Activated gamma-delta T cell treated with anti-CD3 and anti-CD28 coated beads, Interleukin-2, amount 50 U/mL, for 16 hours (primary cell): ENCODE data around the gene UCP3.

Source experiments
- DNase-seq: peaks from one replicate; pipeline ENCODE4 v3.0.0-alpha.2; 2020; ENCODE audit warnings: low read depth

UCP3 gene

DNA sequence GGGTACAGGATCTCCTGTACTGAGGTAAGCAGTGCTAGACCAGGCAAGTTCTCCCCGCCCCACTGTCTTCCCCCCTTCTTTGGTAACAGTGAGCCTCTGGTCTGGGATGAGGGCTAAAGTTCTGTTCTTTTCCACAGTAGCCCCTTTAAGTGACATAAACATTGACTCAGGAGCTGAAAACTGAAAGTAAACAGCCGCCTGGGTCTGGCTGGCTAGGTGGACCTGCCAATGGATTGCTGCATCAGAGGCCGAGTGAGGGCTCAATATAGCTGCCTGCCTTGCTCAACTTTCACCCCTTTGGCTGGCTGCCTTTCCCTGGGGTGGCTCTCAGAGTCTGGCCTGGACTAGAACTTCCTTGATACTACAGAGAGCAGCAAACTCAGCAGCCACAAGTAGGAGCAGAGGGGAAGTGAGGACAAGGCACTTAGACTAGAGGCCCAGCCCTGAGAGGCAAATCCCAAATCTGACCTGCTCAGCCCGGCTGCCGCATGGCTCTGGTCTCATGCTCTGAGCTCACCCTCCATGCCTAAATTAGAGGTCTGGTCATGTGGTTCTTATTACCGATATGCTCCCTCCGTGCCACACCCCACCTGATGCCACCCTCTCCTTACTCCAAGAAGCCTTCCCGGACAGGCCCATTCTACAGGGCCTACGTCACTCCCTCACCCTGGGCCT lies 9.6 kb upstream of the UCP3 start:
- DNase-seq = no peak

DNA sequence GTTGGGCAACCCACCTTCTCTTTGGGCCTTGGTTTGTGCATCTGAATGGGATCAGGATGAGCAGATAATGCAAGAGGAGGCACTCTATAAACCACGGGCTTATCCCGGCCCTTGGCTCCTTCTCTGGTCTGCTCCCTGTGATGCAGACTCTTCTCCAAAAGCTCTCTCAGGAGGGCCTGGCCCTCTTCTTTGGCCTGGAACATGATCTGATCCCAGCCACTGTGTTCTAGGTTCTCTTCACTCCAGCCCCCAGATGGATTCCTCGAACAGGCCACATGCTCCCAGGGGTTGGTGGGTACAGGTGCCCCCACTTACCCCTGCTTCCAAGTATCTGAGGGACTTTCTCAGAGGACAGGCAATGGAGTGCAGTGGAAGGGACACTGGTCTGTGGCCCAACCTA lies 8.7 kb upstream of the UCP3 start:
- DNase-seq = no peak

DNA sequence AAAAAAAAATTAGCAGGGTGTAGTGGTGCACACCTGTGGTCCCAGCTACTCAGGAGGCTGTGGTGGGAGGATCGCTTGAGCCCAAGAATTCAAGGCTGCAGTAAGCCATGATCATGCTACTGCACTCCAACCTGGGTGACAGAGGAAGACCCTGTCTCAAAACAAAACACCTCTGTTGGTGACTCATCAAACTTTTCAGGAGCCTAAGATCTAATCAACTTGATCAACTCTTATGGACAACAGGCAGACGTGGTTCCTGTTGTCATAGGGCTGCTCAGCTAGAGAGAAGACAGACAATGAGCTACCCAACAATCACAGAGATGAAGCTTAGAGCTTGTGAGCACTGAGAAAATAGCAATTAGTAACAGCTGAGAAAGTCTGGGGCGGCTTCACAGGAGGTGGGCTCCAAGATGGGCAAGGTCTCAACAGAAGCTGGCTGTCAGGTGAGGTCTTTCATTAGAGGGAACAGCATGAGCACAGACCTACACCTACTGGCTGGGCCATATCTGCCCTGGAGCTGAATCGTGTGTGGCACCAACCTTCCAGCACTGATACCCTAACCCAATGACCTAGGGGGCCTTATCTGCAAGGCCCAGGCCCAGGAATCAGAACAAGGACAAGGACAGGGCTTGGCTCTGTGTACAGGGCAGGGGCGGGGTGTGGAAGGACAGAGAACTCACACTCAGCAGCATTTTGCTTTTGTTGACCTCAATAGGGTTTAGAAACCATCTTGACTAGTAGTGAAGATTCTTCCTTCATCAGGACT lies 7.2 kb upstream of the UCP3 start:
- no peak for DNase-seq

DNA sequence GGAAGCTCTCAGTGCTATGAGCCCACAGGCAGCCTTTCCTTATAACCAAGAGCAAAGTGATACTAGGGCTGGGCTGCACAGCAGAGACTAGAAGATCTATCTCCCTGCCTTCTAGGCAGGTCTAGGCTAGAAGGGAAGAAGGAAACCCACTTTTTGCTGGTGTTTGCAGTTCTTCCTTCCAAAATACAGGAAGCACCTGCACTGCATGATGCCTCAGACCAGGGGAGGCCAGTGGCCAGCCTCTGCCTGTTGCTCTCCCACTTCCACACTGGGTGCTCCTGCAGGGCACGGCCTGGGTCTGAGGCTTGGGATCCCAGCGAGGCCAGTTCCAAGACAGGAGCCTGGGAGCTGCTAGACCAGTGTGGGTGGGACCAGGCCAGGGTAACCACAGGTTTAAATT lies 6.0 kb upstream of the UCP3 start:
- no peak for DNase-seq

DNA sequence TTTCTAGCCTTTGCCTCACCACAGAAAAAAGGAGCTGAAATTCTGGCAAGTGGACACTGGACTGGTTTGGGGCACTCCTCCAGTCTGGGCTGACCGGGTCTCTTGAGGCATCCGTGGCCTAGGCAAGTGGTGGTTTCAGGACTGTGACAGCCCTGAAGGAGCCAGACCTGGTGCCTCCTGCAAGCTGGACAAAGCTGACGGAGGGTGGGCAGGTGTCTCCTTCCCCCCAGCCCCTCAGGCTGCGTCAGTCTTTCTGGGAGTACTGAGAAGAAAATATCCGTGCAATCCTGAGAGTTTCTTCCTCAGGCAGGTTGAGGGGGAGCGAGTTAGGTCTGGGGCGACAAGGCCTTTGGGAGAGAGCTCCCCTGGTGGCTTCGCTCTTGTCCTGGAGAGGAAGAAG lies 4.3 kb upstream of the UCP3 start:
- no peak for DNase-seq

DNA sequence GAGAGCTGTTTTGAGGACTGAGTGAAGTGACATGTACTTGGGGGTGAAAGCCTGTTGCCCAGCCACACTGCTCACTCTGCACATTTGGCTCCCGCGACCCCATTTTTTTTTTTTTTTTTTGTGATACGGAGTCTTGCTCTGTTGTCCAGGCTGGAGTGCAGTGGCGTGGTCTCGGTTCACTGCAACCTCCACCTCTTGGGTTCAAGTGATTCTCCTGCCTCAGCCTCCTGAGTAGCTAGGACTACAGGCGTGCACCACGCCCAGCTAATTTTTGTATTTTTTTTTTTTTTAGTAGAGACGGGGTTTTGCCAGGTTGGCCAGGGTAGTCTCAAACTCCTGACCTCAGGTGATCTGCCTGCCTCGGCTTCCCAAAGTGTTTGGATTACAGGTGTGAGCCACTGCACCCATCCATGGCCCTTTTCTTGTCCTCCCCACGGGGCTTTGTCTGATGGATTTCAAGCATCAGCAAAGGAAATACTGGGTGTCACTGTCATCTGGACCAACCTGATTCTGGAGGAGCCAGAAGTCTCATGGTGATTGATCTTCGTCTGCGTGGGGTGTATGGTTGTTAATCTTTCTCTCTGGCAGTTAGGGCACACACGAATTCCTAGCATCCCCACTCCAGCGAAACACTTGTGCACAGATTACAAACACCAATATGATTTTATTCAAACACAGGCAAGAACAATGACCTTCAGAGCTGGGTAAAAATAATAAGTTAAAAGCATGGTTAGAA lies 3.4 kb upstream of the UCP3 start:
- DNase-seq = no peak

DNA sequence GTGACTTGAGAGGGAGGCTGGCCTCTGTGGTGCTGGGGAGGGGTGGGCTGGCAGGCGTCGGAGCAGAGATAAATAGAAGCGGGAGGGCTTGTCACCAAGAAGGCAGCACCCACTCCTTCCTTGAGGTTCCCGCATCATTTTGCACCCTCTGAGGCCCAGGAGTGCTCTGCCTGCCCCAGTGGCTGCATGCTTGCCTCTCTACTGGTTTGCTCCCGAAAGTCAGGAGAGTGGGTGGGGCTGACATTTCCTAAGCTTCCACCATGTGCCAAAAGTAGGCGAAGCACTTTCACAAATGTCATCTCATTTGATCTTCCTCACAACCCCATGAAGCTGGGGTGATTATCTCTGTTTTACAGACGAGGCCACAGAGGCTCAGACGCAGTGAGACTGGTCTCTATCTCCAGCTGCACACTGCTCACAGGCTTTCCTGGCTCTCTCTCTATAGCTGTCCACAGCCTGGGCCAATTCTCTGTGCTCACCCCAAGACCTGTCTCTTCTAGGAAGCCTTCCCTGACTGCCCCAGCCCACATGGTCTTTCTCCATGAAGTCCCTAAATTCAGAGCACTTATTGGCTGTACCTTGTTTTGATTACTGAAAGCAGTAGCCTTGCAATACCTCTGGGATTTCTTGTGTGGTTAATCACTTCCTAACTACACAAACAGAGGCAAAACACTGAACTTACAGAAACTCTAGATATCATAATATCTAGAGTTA lies 2.6 kb upstream of the UCP3 start:
- DNase-seq = no peak

DNA sequence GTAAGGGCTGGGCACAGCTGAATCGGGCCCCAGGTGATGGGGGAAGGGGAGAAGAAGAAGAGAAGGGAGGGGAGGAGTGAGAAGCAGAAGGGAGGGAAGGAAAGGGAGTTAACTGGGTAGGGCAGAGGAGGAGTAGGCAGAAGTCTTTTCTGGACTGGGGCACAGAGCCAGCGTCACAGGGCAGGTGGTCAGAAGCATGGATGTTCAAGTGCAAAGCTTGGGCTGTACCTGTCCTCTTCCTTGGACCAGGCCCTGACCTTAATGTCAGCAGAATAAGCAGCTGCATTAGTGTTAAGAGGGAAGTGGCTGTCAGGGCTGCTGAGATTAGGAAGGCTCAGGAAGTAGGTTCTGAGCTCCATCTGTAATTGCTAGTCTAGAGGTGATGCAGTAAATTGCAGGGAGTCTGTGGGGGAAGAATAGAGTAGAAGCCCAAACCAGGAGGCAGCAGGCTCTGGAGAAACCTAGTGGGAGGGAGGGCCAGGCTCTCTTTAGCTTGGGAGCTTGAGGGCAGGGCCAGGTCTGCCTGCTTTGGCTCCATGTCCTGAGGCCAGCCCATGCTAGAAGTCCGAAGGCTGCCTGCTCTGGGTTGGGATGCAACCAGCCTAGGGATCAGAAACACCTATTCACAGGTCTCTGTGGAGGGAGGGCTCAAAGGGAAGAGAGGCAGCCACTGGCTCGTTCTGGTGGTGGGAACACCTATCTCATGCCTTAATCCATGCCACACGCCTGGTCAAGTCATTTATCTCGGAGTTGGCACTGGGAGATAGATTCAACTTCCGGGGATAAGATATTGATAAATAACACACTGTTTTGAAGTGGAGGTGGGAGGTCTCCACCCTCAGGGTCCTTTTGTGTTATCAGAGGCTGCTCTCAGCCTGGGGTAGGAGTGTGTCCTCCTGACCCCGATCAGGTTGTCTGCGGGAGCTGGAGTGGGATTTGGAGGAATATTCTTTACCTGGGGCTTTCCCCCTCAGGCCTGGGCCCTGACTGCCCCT lies 1.7 kb upstream of the UCP3 start:
- DNase-seq = no peak

DNA sequence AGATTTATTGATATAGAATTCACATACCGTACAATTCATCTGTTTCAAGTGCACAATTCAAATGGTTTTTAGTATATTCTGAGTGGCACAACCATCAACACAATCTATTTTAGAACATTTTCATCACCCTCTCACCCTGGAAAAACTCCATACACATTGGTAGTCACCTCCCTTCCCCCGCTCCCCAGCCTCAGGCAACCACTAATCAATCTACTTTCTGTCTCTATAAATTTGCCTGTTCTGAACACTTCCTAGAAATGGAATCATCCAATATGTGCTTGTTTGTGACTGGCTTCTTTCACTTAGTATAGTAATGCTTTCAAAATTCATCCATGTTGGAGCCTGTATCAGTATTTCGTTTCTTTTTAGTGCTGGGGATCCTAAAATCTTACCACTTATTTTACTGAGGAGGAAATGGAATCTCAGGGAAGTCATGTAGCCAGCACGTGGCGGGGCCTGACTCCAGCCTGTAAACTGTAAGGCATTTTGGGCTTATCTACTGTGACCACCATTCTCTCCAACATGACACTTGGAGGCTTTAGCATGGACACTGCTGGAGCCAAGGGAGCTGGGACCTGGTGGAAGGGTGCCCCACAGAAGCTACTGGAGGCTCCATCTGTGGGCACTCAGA lies 905 bp upstream of the UCP3 start:
- no peak for DNase-seq

DNA sequence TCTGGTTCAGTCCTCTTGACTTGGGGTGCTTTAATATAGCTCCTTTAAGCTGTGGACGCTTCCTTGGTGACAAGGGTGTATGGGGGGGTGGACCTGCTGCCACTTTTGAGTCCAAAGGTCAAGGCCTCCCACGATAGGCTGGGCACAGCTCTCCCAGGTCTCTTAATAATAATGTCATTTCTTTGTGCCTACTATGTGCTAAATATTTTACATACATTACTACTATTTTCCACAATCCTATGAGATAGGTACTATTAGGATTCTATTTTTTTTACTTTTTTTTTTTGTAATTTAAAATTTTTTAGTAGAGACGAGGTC lies 304 bp upstream of the UCP3 start:
- no peak for DNase-seq

DNA sequence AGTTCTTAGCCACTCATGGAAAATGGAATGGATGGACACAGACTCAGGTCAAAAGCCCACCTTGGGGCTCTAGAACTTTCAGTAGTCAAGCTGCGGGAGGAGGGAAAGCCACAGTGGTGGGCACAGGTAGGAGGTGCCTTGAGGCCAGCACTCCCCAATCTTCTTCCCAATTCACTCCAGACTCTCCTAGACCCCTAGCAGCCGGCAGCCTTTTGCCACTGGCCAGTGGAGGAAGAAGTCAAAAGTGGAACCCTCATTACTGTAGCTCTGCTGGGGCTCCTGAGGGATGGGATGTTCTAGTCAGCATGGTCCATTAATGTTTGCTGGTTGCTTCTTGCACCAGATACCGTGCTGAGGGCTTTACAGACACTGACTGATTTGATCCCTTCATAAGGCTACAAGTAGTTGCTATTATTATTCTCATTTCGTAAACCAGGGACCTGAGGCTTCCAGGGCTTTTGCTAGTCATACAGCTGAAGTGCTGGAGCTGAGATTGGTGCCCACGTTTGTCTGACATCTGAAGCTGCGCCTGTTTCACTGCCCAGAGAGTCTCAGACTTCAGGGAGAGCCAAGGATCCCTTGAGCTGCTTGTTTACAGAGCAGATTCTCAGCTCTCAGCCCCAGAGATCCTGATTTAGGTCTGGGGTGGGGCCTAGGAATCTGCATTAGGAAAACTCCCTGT lies 1.1 kb downstream of the UCP3 start:
- no peak for DNase-seq

DNA sequence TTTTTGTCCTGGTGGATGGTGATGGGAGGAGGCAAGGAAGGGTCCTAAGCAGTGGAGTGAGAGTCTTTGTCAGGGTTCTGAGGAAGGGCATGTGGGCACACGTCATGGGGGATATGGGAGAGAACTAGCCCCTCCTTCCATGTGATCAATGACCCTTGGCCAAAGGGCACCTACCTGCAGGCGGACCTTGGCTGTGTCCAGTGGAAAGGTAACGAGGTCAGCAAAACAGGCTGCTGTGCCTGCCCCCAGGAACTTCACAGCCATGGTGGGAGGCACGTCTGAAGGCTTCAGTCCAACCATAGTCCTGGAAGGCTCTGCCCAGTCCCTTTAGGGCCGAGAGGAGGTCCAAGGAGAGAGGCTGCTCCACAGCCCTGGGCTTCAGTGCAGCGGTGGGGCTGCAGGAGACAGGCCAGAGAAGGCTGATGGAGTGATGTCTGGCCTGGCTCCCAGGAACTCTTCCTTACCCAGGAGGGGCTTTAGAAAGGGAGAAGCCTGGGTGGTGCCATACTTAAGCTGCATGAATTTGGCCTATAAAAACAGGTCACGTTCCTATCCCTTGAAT lies 2.1 kb downstream of the UCP3 start:
- DNase-seq = no peak

DNA sequence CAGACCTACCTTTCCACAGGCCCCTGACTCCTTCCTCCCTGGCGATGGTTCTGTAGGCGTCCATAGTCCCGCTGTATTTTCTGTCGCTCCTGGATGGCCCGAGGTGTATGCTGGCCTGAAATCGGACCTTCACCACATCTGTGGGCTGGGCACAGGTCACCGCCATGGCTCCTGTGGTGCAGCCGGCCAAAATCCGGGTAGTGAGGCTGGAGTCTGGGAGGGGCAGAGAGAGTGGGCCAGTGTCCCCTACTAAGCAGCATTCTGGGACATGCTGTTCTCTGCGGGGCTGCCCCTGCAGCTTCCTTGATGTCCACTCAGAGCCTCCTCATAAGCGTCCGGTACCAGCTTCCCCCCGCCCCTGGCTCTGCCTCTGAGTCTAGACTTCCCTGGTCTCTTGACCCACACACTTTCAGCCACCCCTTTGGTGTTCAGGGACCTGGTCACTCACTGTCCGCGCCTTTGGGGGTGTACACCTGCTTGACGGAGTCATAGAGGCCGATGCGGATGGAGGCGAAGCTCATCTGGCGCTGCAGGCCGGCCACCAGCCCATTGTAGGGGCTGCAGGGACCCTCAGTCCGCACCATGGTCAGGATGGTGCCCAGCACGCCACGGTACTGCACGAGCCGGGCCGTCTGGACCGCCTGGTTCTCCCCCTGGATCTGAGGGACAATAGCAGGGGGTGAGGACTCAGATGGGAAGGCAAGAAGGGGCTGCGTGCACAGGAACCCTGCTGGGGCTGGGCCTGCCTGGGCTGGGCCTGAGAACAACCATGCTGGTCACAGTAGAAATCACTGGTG lies 3.0 kb downstream of the UCP3 start:
- DNase-seq = no peak

DNA sequence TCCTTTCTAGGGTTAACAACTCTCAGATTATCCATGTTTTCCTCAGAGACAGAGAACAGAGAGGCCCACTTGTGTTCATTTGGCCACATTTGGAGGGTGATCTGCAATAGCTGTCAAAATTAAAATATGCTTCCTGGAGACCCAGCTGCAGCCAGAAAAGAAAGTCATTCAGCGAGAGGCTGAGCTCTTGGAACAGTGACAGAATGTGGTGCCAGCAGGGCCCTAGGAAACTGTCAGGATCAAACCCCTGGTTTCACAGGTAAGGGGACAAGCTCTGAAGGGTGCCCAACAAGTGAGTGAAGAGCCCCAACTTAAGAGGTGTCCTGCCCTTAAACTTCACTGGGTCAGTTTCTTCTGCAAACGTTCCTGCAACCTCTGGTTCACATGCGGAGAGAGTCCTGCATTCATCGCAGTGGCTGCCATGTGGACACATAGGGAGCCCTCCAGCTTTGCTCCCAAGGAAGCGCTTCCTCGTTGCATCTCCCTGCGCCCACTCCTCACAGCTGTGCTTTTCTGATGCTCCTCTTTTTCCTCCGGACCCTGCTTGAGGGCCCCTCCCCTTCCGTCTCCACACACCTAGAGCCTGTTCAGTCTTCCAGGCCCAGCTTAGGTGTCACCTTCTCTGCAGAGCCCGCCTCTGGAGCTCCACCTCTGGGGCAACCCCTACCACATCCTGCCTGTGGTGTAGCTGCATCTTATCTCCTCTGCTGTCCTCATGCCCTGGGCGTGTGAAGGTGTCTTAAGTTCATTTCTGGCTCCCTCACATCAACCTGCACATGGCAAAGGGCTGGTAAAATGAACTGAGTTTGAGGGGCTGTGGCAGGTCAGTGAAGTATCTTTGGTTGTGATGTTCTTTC lies 3.9 kb downstream of the UCP3 start:
- DNase-seq = peak; percentile 75

DNA sequence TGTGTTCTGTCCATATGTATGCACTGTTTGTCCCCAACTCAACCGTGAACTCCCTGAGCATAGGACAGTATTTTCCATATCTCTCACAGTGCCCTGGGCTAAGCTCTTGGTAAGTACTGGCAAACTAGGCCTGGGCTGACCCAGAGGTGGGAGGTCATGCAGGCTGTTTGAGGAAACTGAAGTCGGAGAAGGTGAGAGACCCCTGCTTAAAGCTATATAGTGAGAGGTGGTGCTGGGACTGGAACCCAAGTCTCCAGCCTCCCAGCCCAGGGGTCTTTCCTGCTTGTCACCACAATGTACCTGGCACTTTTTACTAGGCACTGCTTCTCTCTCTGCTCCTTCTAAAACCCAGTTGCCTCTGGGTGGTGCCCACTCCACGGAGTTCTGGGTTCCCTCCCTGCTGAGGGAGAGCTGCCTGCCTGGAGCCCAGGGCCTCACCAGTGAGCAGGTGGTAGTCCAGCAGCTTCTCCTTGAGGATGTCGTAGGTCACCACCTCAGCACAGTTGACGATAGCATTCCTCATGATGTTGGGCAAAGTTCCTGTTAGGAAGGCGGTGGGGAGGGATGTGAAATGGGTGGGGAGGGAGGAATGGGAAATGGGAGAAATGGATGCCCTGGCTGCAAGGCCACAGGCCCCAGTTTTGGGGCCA lies 4.7 kb downstream of the UCP3 start:
- no peak for DNase-seq

DNA sequence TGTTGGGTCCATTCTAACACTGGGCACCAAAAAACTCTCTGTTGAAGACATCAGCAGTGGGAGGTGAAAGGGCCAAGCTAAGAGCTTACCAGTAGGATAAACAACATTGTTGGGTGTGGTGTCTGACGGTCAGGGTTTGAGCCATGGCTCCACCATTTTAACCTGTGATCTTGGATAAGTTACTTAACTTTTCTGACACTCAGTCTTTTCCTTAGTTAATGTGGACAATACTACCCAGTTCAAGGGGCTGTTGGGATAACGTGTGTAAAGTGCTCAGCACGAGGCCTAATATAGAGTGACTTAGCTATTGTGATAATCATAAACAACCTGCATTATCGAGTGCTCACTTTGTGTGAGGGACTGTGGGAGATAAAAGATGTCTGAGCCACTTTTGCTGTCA lies 6.1 kb downstream of the UCP3 start:
- no peak for DNase-seq

DNA sequence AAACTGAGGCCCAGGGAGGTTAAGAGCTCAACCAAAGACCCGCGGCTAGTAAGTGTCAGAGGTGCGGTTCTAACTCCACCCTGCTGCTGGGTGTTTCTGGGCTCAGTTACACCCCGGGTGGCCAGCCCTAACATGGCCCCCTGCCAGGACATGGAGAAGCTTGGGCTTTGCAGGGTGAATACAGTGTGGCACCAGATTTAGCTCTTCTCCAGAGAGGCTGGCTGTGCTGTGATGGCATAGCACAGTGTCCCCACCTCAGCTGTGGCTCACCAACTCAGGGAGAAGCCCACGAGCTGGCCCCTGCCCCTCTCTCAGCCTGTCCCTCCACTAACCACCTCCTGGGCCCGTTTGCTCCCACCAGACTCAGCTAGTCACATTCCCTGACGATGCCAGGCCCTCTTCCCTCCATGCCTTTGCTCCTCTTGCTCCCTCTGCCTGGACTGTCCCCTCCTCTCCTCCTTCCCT lies 7.0 kb downstream of the UCP3 start:
- no peak for DNase-seq
